Nephron (organoid): ENCODE data around the gene EPS15.

Source experiments
- H3K27ac Mint-ChIP-seq, 3 experiments: 2 replicates each; pipeline ENCODE4 v1.8.0; 2020; ENCODE audit warnings: mixed read lengths in 3 of 3, mild to moderate bottlenecking in 2 of 3, moderate library complexity in 1 of 3
- H3K27me3 Mint-ChIP-seq: 2 replicates; pipeline ENCODE4 v1.8.0; 2021; ENCODE audit warnings: low read depth, mild to moderate bottlenecking, moderate library complexity, mixed read lengths
- H3K36me3 Mint-ChIP-seq: 2 replicates; pipeline ENCODE4 v1.8.0; 2020; ENCODE audit warnings: low read depth, mixed read lengths
- H3K4me1 Mint-ChIP-seq: 2 replicates; pipeline ENCODE4 v1.8.0; 2020; ENCODE audit warnings: mixed read lengths
- H3K4me3 Mint-ChIP-seq, 3 experiments: 2 replicates each; pipeline ENCODE4 v1.8.0; 2020; ENCODE audit warnings: mild to moderate bottlenecking in 3 of 3, mixed read lengths in 3 of 3, moderate library complexity in 2 of 3
- H3K9me3 Mint-ChIP-seq: 2 replicates; pipeline ENCODE4 v1.8.0; 2020; ENCODE audit warnings: mixed read lengths
- TF ChIP-seq, protein P1 (sequence below), 3 experiments: fragments of 200-600 bp; sonication (generic); IDR thresholded peaks; one replicate each; pipeline ENCODE4 v1.5.0; 2021; ENCODE audit warnings: antibody characterized with exemption in 3 of 3; ENCODE audit not compliant: unreplicated experiment in 3 of 3

Gene EPS15

DNA sequence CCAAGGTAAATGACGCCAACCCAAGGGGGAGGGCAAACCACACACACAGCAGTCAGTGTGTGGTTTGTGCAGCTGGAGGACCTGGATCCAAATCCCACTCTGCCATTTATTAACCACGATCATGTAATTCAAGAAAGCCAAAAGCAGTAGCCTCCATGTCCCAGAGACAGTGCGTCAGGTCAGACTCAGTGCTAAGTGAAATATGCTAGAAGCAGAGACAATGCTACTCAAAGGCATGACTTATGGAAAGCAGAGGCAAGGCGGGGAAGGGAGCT, 202.3 kb downstream of the EPS15 start:
- peaks cover 27% of the 10 kb centered on the region for H3K4me1 Mint-ChIP-seq
- no peaks in the 10 kb centered on the region for H3K9me3 Mint-ChIP-seq
- peak overlapping the region in 2 of 3 experiments; percentile 5 to 11 for H3K4me3 Mint-ChIP-seq
- TF ChIP-seq, protein P1, sequence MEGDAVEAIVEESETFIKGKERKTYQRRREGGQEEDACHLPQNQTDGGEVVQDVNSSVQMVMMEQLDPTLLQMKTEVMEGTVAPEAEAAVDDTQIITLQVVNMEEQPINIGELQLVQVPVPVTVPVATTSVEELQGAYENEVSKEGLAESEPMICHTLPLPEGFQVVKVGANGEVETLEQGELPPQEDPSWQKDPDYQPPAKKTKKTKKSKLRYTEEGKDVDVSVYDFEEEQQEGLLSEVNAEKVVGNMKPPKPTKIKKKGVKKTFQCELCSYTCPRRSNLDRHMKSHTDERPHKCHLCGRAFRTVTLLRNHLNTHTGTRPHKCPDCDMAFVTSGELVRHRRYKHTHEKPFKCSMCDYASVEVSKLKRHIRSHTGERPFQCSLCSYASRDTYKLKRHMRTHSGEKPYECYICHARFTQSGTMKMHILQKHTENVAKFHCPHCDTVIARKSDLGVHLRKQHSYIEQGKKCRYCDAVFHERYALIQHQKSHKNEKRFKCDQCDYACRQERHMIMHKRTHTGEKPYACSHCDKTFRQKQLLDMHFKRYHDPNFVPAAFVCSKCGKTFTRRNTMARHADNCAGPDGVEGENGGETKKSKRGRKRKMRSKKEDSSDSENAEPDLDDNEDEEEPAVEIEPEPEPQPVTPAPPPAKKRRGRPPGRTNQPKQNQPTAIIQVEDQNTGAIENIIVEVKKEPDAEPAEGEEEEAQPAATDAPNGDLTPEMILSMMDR (IDR thresholded peaks at IDR 0.05; ENCODE audit: unreplicated experiment in 3 of 3): no peak
- H3K36me3 Mint-ChIP-seq: no peaks in the 10 kb centered on the region
- peaks cover 14% of the 10 kb centered on the region for H3K27me3 Mint-ChIP-seq
- peak overlapping the region; percentile 82 to 96 (median 94) for H3K27ac Mint-ChIP-seq

DNA sequence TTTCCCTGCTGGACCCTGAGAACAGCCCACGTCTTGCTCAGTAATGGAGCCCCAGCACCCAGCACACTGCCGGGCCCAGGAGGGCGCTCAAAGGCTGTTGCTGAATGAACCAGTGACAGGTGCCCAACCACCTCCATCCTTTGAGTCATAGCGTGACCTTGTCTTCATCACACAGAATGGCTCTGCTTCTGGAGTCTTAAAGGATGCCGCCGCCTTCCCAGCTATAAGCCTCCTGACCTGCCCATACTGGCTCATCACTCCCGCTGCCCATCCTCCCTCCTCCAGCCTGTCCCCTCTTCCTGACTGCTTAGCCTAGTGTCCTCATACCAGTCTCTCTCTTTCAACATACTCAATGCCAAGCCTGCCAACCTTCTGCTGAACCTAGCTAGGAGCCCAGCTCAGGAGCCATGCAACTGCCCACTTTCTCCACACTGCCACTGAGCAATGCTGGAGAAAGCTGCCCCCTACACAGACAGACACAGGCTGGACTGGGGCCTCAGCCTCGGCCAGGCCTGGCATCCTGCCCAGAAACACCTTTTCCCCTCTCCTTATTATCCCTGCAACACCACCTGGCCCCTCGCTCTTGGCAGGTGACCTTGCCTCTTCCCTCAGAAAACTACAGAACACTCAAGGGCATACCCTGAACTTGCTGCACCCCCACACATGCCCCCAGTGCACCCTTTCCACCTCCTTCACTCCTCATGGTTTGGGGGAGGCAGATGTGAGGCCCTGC, 202.8 kb downstream of the EPS15 start:
- H3K4me3 Mint-ChIP-seq: peak overlapping the region in 1 of 3 experiments; percentile 5
- peak overlapping the region; percentile 82 to 96 (median 94) for H3K27ac Mint-ChIP-seq
- H3K36me3 Mint-ChIP-seq: no peaks in the 10 kb centered on the region
- peaks cover 14% of the 10 kb centered on the region for H3K27me3 Mint-ChIP-seq
- TF ChIP-seq, protein P1 (IDR thresholded peaks at IDR 0.05; ENCODE audit: unreplicated experiment in 3 of 3): no peak
- peaks cover 27% of the 10 kb centered on the region for H3K4me1 Mint-ChIP-seq
- no peaks in the 10 kb centered on the region for H3K9me3 Mint-ChIP-seq

DNA sequence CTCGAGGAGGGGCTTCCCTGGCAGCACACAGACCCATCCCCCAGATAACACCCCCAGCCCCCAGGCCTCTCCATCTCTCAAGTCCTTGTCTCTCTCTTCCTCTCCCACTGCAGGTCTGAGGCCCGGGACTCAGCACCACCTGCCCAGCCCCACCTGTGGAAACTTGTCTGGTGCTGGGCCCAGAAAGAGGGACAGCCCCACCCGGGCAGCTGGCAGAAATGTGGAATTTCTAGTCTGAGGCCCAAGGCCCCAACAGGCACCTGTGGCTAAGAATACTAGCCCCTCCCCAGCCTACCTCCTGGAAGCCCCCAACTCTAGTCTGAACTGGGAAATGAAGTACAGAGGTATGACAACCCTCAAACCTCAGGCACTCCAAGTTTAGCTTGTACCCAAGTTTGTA, 204.1 kb downstream of the EPS15 start:
- no peaks in the 10 kb centered on the region for H3K36me3 Mint-ChIP-seq
- H3K9me3 Mint-ChIP-seq: no peaks in the 10 kb centered on the region
- TF ChIP-seq, protein P1 (IDR thresholded peaks at IDR 0.05; ENCODE audit: unreplicated experiment in 3 of 3): no peak
- peaks cover 14% of the 10 kb centered on the region for H3K27me3 Mint-ChIP-seq
- H3K4me1 Mint-ChIP-seq: peaks cover 27% of the 10 kb centered on the region
- no peak overlapping the region for H3K4me3 Mint-ChIP-seq
- peak overlapping the region; percentile 82 to 88 (median 87) for H3K27ac Mint-ChIP-seq

DNA sequence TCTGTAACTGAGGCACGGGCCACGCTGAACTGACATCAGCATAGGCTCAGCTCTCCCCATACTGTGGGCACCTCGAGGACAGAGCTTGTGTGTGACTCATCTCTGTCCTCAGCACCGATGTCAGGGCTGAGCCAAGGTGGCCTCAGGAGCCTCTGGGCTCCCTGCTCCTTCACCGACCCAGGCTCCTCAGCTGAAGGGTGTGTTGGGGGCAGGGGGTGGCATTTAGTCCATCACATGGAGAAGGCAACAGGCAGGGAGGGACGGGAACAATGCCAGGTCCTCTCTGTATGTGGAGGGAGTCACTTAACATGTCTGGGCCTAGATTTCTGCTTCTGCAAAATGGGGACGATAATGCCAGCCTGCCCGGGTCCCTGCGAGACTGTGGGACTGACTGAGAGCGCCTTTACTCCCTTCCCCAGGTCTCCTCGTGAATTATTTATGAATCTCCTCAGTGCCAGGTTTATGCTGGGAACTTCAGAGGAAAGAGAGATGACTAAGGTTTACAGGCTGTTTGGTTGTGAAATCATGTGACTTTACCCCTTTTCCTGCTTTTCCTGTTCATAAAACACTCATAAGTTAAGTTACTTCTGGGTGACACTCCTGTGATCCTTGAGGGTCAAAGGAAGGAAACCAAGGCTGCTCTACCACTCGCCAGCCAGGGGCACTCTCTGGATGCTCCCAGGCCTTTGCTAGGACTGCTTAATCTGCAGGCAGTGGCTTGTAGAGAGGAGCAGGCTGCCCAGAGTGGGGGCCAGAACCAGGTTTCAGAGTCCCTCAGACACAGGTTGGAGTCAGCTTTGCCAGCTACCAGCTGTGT, 204.9 kb downstream of the EPS15 start:
- Mint-ChIP-seq H3K27me3 (peaks cover 13% of the 10 kb centered on the region), H3K27ac (peak overlapping the region; percentile 82 to 88 (median 87)), H3K4me1 (peaks cover 27% of the 10 kb centered on the region), H3K9me3 (no peaks in the 10 kb centered on the region), H3K4me3 (no peak overlapping the region), H3K36me3 (no peaks in the 10 kb centered on the region)
- TF ChIP-seq, protein P1 (IDR thresholded peaks at IDR 0.05; ENCODE audit: unreplicated experiment in 3 of 3): no peak

DNA sequence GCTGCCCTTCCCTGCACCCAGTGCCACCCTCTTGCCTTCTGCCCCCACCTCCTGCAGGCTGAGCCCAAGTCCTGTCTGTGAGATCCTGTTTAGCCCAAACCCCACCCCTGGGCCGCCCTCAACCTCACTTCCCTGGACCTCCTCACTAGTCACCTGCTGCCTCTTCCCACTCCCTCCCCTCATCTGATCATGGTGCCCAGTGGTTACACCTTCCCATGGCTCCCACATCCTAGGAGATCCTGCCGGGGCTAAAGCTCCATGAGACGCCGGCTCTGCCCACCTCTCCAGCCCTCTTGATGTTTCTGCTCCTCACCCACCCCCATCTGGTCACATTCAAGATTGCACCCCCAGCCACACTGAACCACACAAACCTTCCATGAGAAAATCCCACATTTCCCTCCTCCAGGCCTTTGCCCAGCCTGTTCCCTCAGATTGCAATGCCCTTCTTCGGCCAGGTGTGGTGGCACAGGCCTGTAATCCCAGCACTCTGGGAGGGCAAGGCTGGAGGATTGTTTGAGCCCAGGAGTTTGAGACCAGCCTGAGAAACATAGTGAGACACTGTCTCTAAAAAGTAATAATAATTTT, 205.7 kb downstream of the EPS15 start:
- no peaks in the 10 kb centered on the region for H3K36me3 Mint-ChIP-seq
- H3K27ac Mint-ChIP-seq: peak overlapping the region in 2 of 3 experiments; percentile 87 to 88
- H3K4me3 Mint-ChIP-seq: no peak overlapping the region
- no peaks in the 10 kb centered on the region for H3K9me3 Mint-ChIP-seq
- H3K27me3 Mint-ChIP-seq: peaks cover 10% of the 10 kb centered on the region
- TF ChIP-seq, protein P1 (IDR thresholded peaks at IDR 0.05; ENCODE audit: unreplicated experiment in 3 of 3): no peak
- H3K4me1 Mint-ChIP-seq: peaks cover 27% of the 10 kb centered on the region
